GM19397 (cell line): ENCODE measurements around the gene TNFRSF12A.

ENCODE experiments used
- ATAC-seq: cut with Tn5 transposase; IDR thresholded peaks from one replicate; pipeline ENCODE4 v1.9.1; 2021; ENCODE audit warnings: mild to moderate bottlenecking, moderate library complexity; ENCODE audit not compliant: unreplicated experiment

TNFRSF12A gene

GRCh38 chr16:2985893-2986355, 34.2 kb upstream of the TNFRSF12A start:
- no peak for ATAC-seq

GRCh38 chr16:2986623-2987188, 33.5 kb upstream of the TNFRSF12A start:
- ATAC-seq, result no peak

DNA sequence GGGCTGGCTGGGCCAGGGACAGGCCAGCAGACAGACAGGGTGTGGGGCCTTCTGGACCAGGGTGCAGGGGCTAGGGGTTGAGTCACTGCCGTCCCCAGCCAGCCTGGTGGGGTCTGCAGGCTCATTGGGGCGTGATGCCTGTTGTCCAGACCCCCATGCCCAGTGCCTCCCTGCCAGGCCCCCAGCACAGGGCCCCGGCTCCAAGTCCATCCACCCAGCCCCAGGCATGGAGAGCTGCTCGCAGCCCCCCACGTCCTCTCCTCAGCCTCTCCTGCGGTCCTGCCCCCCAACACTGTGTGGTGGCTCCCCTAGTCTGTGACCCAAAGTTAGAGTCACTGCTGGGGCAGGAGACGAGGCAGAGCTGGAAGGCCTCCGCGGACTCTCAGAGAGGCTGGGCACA, 32.9 kb upstream of the TNFRSF12A start:
- no peak for ATAC-seq

DNA sequence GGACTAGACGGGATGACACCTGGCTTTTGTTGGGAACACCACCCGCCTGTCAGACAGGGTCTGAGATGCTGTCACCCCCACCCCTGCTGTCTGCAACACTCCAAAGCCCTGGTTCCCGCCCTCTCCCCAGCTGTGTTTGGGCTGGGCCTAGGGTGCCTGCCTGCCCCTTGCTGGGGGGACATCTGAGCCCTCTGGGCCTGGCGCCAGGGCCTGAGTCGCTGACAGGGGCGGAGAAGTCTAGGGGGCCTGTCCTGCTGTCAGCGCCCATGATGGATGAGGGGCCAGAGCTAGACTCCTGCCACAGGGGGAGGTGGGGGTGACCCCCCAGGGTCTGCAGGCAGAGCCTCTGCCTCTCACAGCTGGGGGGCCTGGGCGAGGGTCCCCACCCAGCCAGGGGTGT, 32.3 kb upstream of the TNFRSF12A start:
- ATAC-seq, result no peak

DNA sequence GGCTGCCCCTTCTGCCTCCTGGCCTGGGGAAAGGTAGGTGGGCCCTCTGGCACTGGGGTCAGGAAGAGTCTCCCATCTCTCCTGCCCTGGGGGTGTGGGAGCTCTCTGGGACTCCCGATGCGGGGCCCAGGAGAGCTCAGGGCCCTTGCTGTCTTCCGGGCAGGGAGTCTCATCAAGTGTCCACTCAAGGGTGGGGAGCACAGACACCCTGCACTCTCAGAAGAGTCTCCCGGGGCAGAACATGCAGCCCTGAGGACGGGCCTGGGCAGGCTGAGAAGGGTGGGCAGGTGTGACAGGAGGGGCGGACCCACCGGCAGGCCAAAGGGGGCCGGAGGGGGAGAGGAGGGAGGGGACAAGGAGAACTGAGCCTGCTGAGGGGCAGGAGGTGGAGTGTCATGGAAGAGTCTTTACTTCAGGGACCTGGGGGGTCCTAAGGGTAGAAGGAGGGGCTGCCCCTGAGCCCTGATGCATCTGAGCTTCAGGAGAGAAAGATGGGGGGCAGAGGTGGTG, 31.5 kb upstream of the TNFRSF12A start:
- no peak for ATAC-seq

GRCh38 chr16:2990891-2991290, 29.3 kb upstream of the TNFRSF12A start:
- no peak for ATAC-seq

GRCh38 chr16:2991566-2992261, 28.5 kb upstream of the TNFRSF12A start:
- ATAC-seq, result no peak

- no peak for ATAC-seq
These were observed 27.6 kb upstream of the TNFRSF12A start for GRCh38 chr16:2992383-2993081.

DNA sequence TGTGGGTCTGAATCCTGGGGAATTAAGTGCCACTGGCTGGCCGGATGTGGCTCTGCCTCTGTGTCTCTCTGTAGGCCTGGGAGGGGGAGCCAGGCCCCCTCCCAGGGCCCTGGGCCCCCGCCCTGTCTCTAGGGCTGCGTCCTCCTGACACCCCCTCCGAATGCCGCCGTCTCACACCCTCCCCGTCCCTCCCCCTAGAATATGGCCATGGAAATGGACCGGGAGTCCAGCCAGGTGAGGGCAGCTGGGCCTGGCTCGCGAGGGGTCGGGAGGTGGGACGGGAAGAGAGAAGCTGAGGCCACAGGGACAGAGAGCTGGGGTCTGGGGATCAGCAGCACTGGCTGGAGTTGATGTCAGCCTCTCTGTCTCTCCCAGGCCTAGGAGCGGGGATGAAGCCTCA, 23.9 kb upstream of the TNFRSF12A start:
- no peak for ATAC-seq

GRCh38 chr16:2999929-3000328, 20.2 kb upstream of the TNFRSF12A start:
- no peak for ATAC-seq

DNA sequence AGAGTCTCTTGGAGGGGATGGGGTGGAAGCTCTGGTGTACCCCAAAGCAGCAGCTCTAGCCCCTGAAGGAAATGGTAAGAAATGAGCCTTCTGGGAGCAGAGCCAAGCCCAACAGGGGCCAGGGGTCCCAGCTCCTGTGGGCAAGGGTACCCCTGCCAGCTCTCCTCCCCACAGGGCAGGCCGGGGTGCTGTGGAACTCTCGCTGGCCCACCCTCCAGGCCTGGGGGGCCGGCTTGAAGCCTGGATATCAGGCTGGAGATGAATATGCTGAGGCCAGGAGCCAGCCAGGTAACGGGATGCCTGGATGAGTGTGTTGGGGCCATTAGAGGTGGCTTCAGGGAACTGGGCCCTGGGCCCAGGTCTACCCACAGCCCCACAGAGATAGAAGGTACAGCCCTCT, 19.6 kb upstream of the TNFRSF12A start:
- no peak for ATAC-seq

GRCh38 chr16:3001316-3001715, 18.9 kb upstream of the TNFRSF12A start:
- no peak for ATAC-seq

GRCh38 chr16:3003582-3004270, 16.4 kb upstream of the TNFRSF12A start:
- peak; percentile 91 for ATAC-seq

- peak; percentile 10 for ATAC-seq
These were observed 15.8 kb upstream of the TNFRSF12A start for GRCh38 chr16:3004319-3004718.

- ATAC-seq, result no peak
These were observed 15.3 kb upstream of the TNFRSF12A start for GRCh38 chr16:3004781-3005284.

- ATAC-seq, result no peak
These were observed 12.9 kb upstream of the TNFRSF12A start for GRCh38 chr16:3007059-3007956.

DNA sequence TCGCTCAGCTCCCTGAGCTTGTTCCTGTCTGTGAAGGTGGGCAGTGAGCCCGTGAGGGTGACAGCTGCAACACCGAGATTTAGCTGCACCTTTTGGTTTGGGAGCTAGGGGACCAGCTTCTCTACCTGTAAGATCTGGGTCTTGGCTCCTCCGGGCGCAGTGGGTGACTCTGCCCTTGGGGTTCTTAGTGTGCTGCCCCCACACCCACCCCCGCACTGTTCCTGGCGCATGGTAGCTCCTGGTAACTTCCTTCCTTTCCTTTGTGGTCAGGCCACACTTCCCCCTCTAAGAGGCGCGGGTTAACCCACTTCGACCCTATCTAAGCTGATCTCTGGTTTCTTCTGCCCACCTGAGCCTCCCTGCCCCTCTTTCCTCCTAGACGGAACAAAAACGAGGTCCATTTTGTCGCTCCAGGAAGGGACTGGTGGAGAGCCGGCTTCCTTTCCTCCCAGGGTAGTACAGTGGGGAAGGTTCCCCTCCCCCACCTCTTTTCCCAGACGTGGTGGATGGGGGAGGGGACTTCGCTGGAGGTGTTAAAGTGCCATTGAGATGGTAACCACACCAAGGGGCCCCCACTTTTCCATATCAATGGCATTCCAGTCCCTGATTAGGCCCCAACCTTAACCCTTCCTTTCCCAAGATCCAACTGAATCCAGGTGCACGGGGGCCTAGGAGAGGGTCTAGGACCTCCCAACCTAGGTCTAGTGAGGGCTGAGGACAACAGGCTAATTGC, 12.0 kb upstream of the TNFRSF12A start:
- ATAC-seq, result no peak

DNA sequence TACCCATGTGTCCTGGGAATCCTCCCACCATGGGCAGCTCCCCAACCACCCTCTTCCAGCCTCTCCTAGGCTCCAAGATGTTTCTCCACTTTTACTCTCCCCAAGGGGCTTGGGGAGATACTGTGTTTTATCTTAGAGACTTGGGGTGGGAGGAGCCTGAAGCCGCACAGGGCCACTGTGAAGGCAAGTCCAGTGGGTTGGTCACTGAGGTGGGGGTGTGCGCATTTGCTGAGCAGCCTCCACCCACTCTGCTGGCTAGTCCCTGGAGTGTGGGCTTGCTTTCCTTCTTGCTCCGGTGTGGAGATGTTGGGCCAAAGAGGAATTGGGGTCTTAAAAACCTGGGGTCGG, 11.5 kb upstream of the TNFRSF12A start:
- no peak for ATAC-seq

- no peak for ATAC-seq
These were observed 10.4 kb upstream of the TNFRSF12A start for GRCh38 chr16:3009568-3010390.
